CD8-positive, alpha-beta memory T cell (primary cell): Measurements from ENCODE around the gene HERC2. TPM values are rescaled to one million over a fixed set of nuclear protein-coding genes. Genes with fewer than 3 reads are reported as not detected.
"Not testable (repeated sequence)": the region's sequence is repeated elsewhere in the genome, so short reads cannot be mapped to it uniquely, and the experiment has no call there.

ENCODE experiments used
- CTCF ChIA-PET: fragments of 350-600 bp; sonication (Branson Sonifier 250); formaldehyde crosslinking; loops from one replicate; lab custom pipeline; 2021; ENCODE audit warnings: antibody characterized with exemption; lab: Charles Lee
- POLR2A ChIA-PET: fragments of 350-600 bp; sonication (Branson Sonifier 250); formaldehyde crosslinking; loops from one replicate; lab custom pipeline; 2021; ENCODE audit warnings: antibody characterized with exemption; lab: Charles Lee
- DNase-seq, 5 donors: peaks; one replicate each; pipeline versions ENCODE4 v3.0.0 to v3.0.0-alpha.2; 2020 to 2022; ENCODE audit warnings: mixed read lengths in 1 of 5
- H3K27ac ChIP-seq: one replicate; pipeline ENCODE4 v1.7.0; 2013; ENCODE audit warnings: low read depth, mild to moderate bottlenecking, low read length, moderate library complexity
- H3K27me3 ChIP-seq: 2 replicates; pipeline ENCODE4 v1.7.0; 2013; ENCODE audit warnings: low read length, mild to moderate bottlenecking; ENCODE audit not compliant: insufficient read depth, poor library complexity, severe bottlenecking
- H3K36me3 ChIP-seq: 2 replicates; pipeline ENCODE4 v1.7.0; 2013; ENCODE audit warnings: mild to moderate bottlenecking, low read length, moderate library complexity; ENCODE audit not compliant: insufficient read depth
- H3K4me1 ChIP-seq: 2 replicates; pipeline ENCODE4 v1.7.0; 2013; ENCODE audit warnings: mild to moderate bottlenecking, low read length, moderate library complexity; ENCODE audit not compliant: insufficient read depth
- H3K4me3 ChIP-seq: 2 replicates; pipeline ENCODE4 v1.7.0; 2013; ENCODE audit warnings: mild to moderate bottlenecking, low read length
- H3K9me3 ChIP-seq: 2 replicates; pipeline ENCODE4 v1.7.0; 2013; ENCODE audit warnings: mild to moderate bottlenecking, low read length
- H3K27ac Mint-ChIP-seq, 8 donors: one replicate each; pipeline ENCODE4 v1.8.0; 2020 to 2021; ENCODE audit warnings: mixed read lengths in 8 of 8, mild to moderate bottlenecking in 6 of 8, inconsistent platforms in 3 of 8, moderate library complexity in 3 of 8
- H3K27me3 Mint-ChIP-seq, 2 donors: one replicate each; pipeline ENCODE4 v1.8.0; 2020 to 2021; ENCODE audit warnings: mixed read lengths in 2 of 2, mild to moderate bottlenecking in 1 of 2, moderate library complexity in 1 of 2
- H3K36me3 Mint-ChIP-seq, 3 donors: one replicate each; pipeline ENCODE4 v1.8.0; 2020 to 2021; ENCODE audit warnings: mixed read lengths in 3 of 3, inconsistent platforms in 1 of 3, mild to moderate bottlenecking in 1 of 3
- H3K4me1 Mint-ChIP-seq, 3 donors: one replicate each; pipeline ENCODE4 v1.8.0; 2020 to 2021; ENCODE audit warnings: mixed read lengths in 3 of 3, inconsistent platforms in 1 of 3, mild to moderate bottlenecking in 1 of 3
- H3K4me3 Mint-ChIP-seq, 7 donors: one replicate each; pipeline ENCODE4 v1.8.0; 2020 to 2021; ENCODE audit warnings: mixed read lengths in 7 of 7, mild to moderate bottlenecking in 6 of 7, moderate library complexity in 4 of 7, inconsistent platforms in 2 of 7
- H3K9me3 Mint-ChIP-seq, 5 donors: one replicate each; pipeline ENCODE4 v1.8.0; 2020 to 2022; ENCODE audit warnings: mixed read lengths in 5 of 5, mild to moderate bottlenecking in 3 of 5, moderate library complexity in 2 of 5, inconsistent platforms in 1 of 5
- polyA plus RNA-seq: library from polyadenylated mRNA; unstranded; fragments of 300-500 nt; fragmentation: Illumina TruSeq; gene quantifications from one replicate; pipeline ENCODE4 v1.2.3, GENCODE V29; 2021
- total RNA-seq, 2 experiments: library from RNA; stranded (reverse); gene quantifications; one replicate each; pipeline ENCODE4 v1.2.3, GENCODE V29; 2021

Gene HERC2
- total and polyA plus RNA-seq, 3 experiments from 2014 or later, result 10.1 to 37.3 (median 31.0) TPM

- H3K4me1 Mint-ChIP-seq, H3K9me3 ChIP-seq, H3K36me3 ChIP-seq, H3K27me3 Mint-ChIP-seq, H3K4me1 ChIP-seq, H3K4me3 ChIP-seq, H3K27me3 ChIP-seq, POLR2A ChIA-PET, CTCF ChIA-PET, H3K4me3 Mint-ChIP-seq, DNase-seq, H3K27ac Mint-ChIP-seq, H3K27ac ChIP-seq, H3K9me3 Mint-ChIP-seq: not testable (repeated sequence)
- H3K36me3 Mint-ChIP-seq, result peaks cover 3 to 55% (median 10%) of the 10 kb centered on the region in 3 donors
These were observed 104.9 kb downstream of the HERC2 start for GRCh38 chr15:28216946-28217546.

GRCh38 chr15:28215521-28215920 is 106.5 kb downstream of the HERC2 start:
- H3K27ac ChIP-seq, H3K4me1 ChIP-seq, H3K4me1 Mint-ChIP-seq, H3K4me3 ChIP-seq, H3K4me3 Mint-ChIP-seq, H3K27ac Mint-ChIP-seq, H3K27me3 Mint-ChIP-seq, H3K36me3 ChIP-seq, CTCF ChIA-PET, DNase-seq, H3K9me3 Mint-ChIP-seq, H3K27me3 ChIP-seq, POLR2A ChIA-PET, H3K9me3 ChIP-seq: not testable (repeated sequence)
- peaks cover 3 to 58% (median 11%) of the 10 kb centered on the region in 3 donors for H3K36me3 Mint-ChIP-seq

- H3K27ac ChIP-seq, CTCF ChIA-PET, POLR2A ChIA-PET, H3K4me3 Mint-ChIP-seq, H3K9me3 Mint-ChIP-seq, H3K4me1 Mint-ChIP-seq, H3K27me3 ChIP-seq, H3K4me1 ChIP-seq, H3K36me3 ChIP-seq, H3K4me3 ChIP-seq, DNase-seq, H3K27ac Mint-ChIP-seq, H3K9me3 ChIP-seq, H3K27me3 Mint-ChIP-seq: not testable (repeated sequence)
- H3K36me3 Mint-ChIP-seq, result peaks cover 3 to 52% (median 8%) of the 10 kb centered on the region in 3 donors
These were observed 107.8 kb downstream of the HERC2 start for GRCh38 chr15:28214006-28214790.

GRCh38 chr15:28213393-28213792 is 108.6 kb downstream of the HERC2 start:
- H3K4me3 ChIP-seq, H3K27ac ChIP-seq, H3K27me3 Mint-ChIP-seq, H3K4me1 Mint-ChIP-seq, H3K4me3 Mint-ChIP-seq, POLR2A ChIA-PET, H3K9me3 Mint-ChIP-seq, CTCF ChIA-PET, H3K27ac Mint-ChIP-seq, H3K4me1 ChIP-seq, DNase-seq, H3K36me3 ChIP-seq, H3K9me3 ChIP-seq, H3K27me3 ChIP-seq: not testable (repeated sequence)
- H3K36me3 Mint-ChIP-seq, result peaks cover 0 to 49% (median 9%) of the 10 kb centered on the region in 3 donors

GRCh38 chr15:28208583-28208982 is 113.4 kb downstream of the HERC2 start:
- H3K27ac ChIP-seq, result no peak overlapping the region
- ChIA-PET CTCF (interaction anchor here (0.6 kb wide), 1 partner anchor 33 kb away, joined by 3 read pairs; no protein-coding TSS in a partner anchor), POLR2A (no interaction called here)
- Mint-ChIP-seq H3K27ac (peak overlapping the region in 3 of 8 donors; percentile 3 to 26 (median 22)), H3K36me3 (peaks cover 0 to 48% (median 19%) of the 10 kb centered on the region in 3 donors), H3K4me1 (peaks cover 0 to 2% (median 0%) of the 10 kb centered on the region in 3 donors), H3K27me3 (no peaks in the 10 kb centered on the region), H3K9me3 (no peaks in the 10 kb centered on the region), H3K4me3 (no peak overlapping the region)
- no peak overlapping the region for H3K4me3 ChIP-seq
- no peaks in the 10 kb centered on the region for H3K36me3 ChIP-seq
- H3K4me1 ChIP-seq, result no peaks in the 10 kb centered on the region
- no peak for DNase-seq
- H3K27me3 ChIP-seq, result no peaks in the 10 kb centered on the region
- H3K9me3 ChIP-seq, result no peaks in the 10 kb centered on the region

GRCh38 chr15:28205640-28206039 is 116.3 kb downstream of the HERC2 start:
- H3K9me3 ChIP-seq, H3K4me3 Mint-ChIP-seq, DNase-seq, H3K27me3 ChIP-seq, H3K4me1 Mint-ChIP-seq, H3K4me1 ChIP-seq, H3K27ac ChIP-seq, H3K27me3 Mint-ChIP-seq, H3K4me3 ChIP-seq, POLR2A ChIA-PET, CTCF ChIA-PET, H3K27ac Mint-ChIP-seq, H3K9me3 Mint-ChIP-seq, H3K36me3 ChIP-seq: not testable (repeated sequence)
- peaks cover 0 to 52% (median 24%) of the 10 kb centered on the region in 3 donors for H3K36me3 Mint-ChIP-seq

GRCh38 chr15:28203055-28203828 is 118.7 kb downstream of the HERC2 start:
- H3K4me1 ChIP-seq, H3K27ac Mint-ChIP-seq, H3K36me3 ChIP-seq, H3K4me3 ChIP-seq, H3K9me3 ChIP-seq, H3K4me3 Mint-ChIP-seq, CTCF ChIA-PET, DNase-seq, H3K4me1 Mint-ChIP-seq, H3K27ac ChIP-seq, H3K9me3 Mint-ChIP-seq, H3K27me3 ChIP-seq, H3K27me3 Mint-ChIP-seq, POLR2A ChIA-PET: not testable (repeated sequence)
- peaks cover 11 to 59% (median 29%) of the 10 kb centered on the region in 3 donors for H3K36me3 Mint-ChIP-seq

GRCh38 chr15:28202124-28202523 is 119.9 kb downstream of the HERC2 start:
- H3K4me1 ChIP-seq, CTCF ChIA-PET, H3K9me3 ChIP-seq, DNase-seq, H3K4me3 Mint-ChIP-seq, H3K27ac ChIP-seq, H3K27me3 ChIP-seq, H3K4me1 Mint-ChIP-seq, H3K27me3 Mint-ChIP-seq, POLR2A ChIA-PET, H3K4me3 ChIP-seq, H3K9me3 Mint-ChIP-seq, H3K27ac Mint-ChIP-seq, H3K36me3 ChIP-seq: not testable (repeated sequence)
- H3K36me3 Mint-ChIP-seq, result peaks cover 15 to 61% (median 29%) of the 10 kb centered on the region in 3 donors
